CD8-positive, alpha-beta memory T cell (primary cell): ENCODE data around the gene GGT6. TPM values are rescaled to one million over a fixed set of nuclear protein-coding genes. Genes with fewer than 3 reads are reported as not detected.

Source experiments
- CTCF ChIA-PET: fragments of 350-600 bp; sonication (Branson Sonifier 250); formaldehyde crosslinking; loops from one replicate; lab custom pipeline; 2021; ENCODE audit warnings: antibody characterized with exemption; lab: Charles Lee
- POLR2A ChIA-PET: fragments of 350-600 bp; sonication (Branson Sonifier 250); formaldehyde crosslinking; loops from one replicate; lab custom pipeline; 2021; ENCODE audit warnings: antibody characterized with exemption; lab: Charles Lee
- DNase-seq, 5 donors: peaks; one replicate each; pipeline versions ENCODE4 v3.0.0 to v3.0.0-alpha.2; 2020 to 2022; ENCODE audit warnings: mixed read lengths in 1 of 5
- H3K27ac ChIP-seq: one replicate; pipeline ENCODE4 v1.7.0; 2013; ENCODE audit warnings: low read depth, mild to moderate bottlenecking, low read length, moderate library complexity
- H3K27me3 ChIP-seq: 2 replicates; pipeline ENCODE4 v1.7.0; 2013; ENCODE audit warnings: low read length, mild to moderate bottlenecking; ENCODE audit not compliant: insufficient read depth, poor library complexity, severe bottlenecking
- H3K36me3 ChIP-seq: 2 replicates; pipeline ENCODE4 v1.7.0; 2013; ENCODE audit warnings: mild to moderate bottlenecking, low read length, moderate library complexity; ENCODE audit not compliant: insufficient read depth
- H3K4me1 ChIP-seq: 2 replicates; pipeline ENCODE4 v1.7.0; 2013; ENCODE audit warnings: mild to moderate bottlenecking, low read length, moderate library complexity; ENCODE audit not compliant: insufficient read depth
- H3K4me3 ChIP-seq: 2 replicates; pipeline ENCODE4 v1.7.0; 2013; ENCODE audit warnings: mild to moderate bottlenecking, low read length
- H3K9me3 ChIP-seq: 2 replicates; pipeline ENCODE4 v1.7.0; 2013; ENCODE audit warnings: mild to moderate bottlenecking, low read length
- H3K27ac Mint-ChIP-seq, 8 donors: one replicate each; pipeline ENCODE4 v1.8.0; 2020 to 2021; ENCODE audit warnings: mixed read lengths in 8 of 8, mild to moderate bottlenecking in 6 of 8, inconsistent platforms in 3 of 8, moderate library complexity in 3 of 8
- H3K27me3 Mint-ChIP-seq, 2 donors: one replicate each; pipeline ENCODE4 v1.8.0; 2020 to 2021; ENCODE audit warnings: mixed read lengths in 2 of 2, mild to moderate bottlenecking in 1 of 2, moderate library complexity in 1 of 2
- H3K36me3 Mint-ChIP-seq, 3 donors: one replicate each; pipeline ENCODE4 v1.8.0; 2020 to 2021; ENCODE audit warnings: mixed read lengths in 3 of 3, inconsistent platforms in 1 of 3, mild to moderate bottlenecking in 1 of 3
- H3K4me1 Mint-ChIP-seq, 3 donors: one replicate each; pipeline ENCODE4 v1.8.0; 2020 to 2021; ENCODE audit warnings: mixed read lengths in 3 of 3, inconsistent platforms in 1 of 3, mild to moderate bottlenecking in 1 of 3
- H3K4me3 Mint-ChIP-seq, 7 donors: one replicate each; pipeline ENCODE4 v1.8.0; 2020 to 2021; ENCODE audit warnings: mixed read lengths in 7 of 7, mild to moderate bottlenecking in 6 of 7, moderate library complexity in 4 of 7, inconsistent platforms in 2 of 7
- H3K9me3 Mint-ChIP-seq, 5 donors: one replicate each; pipeline ENCODE4 v1.8.0; 2020 to 2022; ENCODE audit warnings: mixed read lengths in 5 of 5, mild to moderate bottlenecking in 3 of 5, moderate library complexity in 2 of 5, inconsistent platforms in 1 of 5
- polyA plus RNA-seq: library from polyadenylated mRNA; unstranded; fragments of 300-500 nt; fragmentation: Illumina TruSeq; gene quantifications from one replicate; pipeline ENCODE4 v1.2.3, GENCODE V29; 2021
- total RNA-seq, 2 experiments: library from RNA; stranded (reverse); gene quantifications; one replicate each; pipeline ENCODE4 v1.2.3, GENCODE V29; 2021

The GGT6 gene
- total and polyA plus RNA-seq, 3 experiments from 2014 or later = not detected

GRCh38 chr17:4553669-4554068, 6.7 kb downstream of the GGT6 start:
- POLR2A ChIA-PET = no interaction called here
- H3K36me3 Mint-ChIP-seq = peaks cover 0 to 58% (median 3%) of the 10 kb centered on the region in 3 donors

GRCh38 chr17:4551796-4552525, 8.4 kb downstream of the GGT6 start:
- Mint-ChIP-seq H3K4me1 (peaks cover 27 to 32% (median 30%) of the 10 kb centered on the region in 3 donors), H3K4me3 (peak overlapping the region in 2 of 7 donors; percentile 15 to 54), H3K27me3 (no peaks in the 10 kb centered on the region), H3K9me3 (no peaks in the 10 kb centered on the region), H3K27ac (no peak overlapping the region), H3K36me3 (peaks cover 0 to 73% (median 3%) of the 10 kb centered on the region in 3 donors)
- ChIA-PET POLR2A (no interaction called here), CTCF (interaction anchor here (1.4 kb wide), 1 partner anchor 15 kb away, joined by 4 read pairs; no protein-coding TSS in a partner anchor)
- Histone ChIP-seq H3K27me3 (no peaks in the 10 kb centered on the region), H3K4me3 (no peak overlapping the region), H3K4me1 (peaks cover 21% of the 10 kb centered on the region), H3K36me3 (peaks cover 45% of the 10 kb centered on the region), H3K27ac (no peak overlapping the region), H3K9me3 (no peaks in the 10 kb centered on the region)
- no peak for DNase-seq

More at GRCh38 chr17:4553669-4554068, 6.7 kb downstream of the GGT6 start:
- Mint-ChIP-seq H3K4me3 (peak overlapping the region in 6 of 7 donors; percentile 94 to 97 (median 96)), H3K27ac (peak overlapping the region in 1 of 8 donors; percentile 50), H3K27me3 (no peaks in the 10 kb centered on the region), H3K9me3 (no peaks in the 10 kb centered on the region), H3K4me1 (peaks cover 27 to 32% (median 30%) of the 10 kb centered on the region in 3 donors)
- H3K4me1 ChIP-seq = peaks cover 21% of the 10 kb centered on the region
- H3K4me3 ChIP-seq = peak overlapping the region; percentile 75
- H3K27me3 ChIP-seq = no peaks in the 10 kb centered on the region
- H3K27ac ChIP-seq = no peak overlapping the region
- CTCF ChIA-PET = interaction anchor here (1.4 to 2.5 kb wide), 2 partner anchors 13 kb away, joined by 4 to 14 read pairs; no protein-coding TSS in a partner anchor
- DNase-seq = no peak
- H3K9me3 ChIP-seq = no peaks in the 10 kb centered on the region
- H3K36me3 ChIP-seq = peaks cover 30% of the 10 kb centered on the region

- Mint-ChIP-seq H3K4me3 (no peak overlapping the region), H3K36me3 (peaks cover 0 to 80% (median 3%) of the 10 kb centered on the region in 3 donors), H3K27me3 (no peaks in the 10 kb centered on the region), H3K9me3 (no peaks in the 10 kb centered on the region), H3K27ac (peak overlapping the region in 1 of 8 donors; percentile 47), H3K4me1 (peaks cover 25 to 31% (median 28%) of the 10 kb centered on the region in 3 donors)
- H3K36me3 ChIP-seq = peaks cover 51% of the 10 kb centered on the region
- H3K4me3 ChIP-seq = no peak overlapping the region
- H3K9me3 ChIP-seq = no peaks in the 10 kb centered on the region
- peaks cover 19% of the 10 kb centered on the region for H3K4me1 ChIP-seq
- POLR2A ChIA-PET = no interaction called here
- DNase-seq = no peak
- no peaks in the 10 kb centered on the region for H3K27me3 ChIP-seq
- H3K27ac ChIP-seq = no peak overlapping the region
- CTCF ChIA-PET = interaction anchor here (0.9 kb wide), 1 partner anchor 42 kb away, joined by 3 read pairs; no protein-coding TSS in a partner anchor
These were observed 9.2 kb downstream of the GGT6 start for GRCh38 chr17:4551141-4551540.

GRCh38 chr17:4550534-4551039, 9.8 kb downstream of the GGT6 start:
- H3K27me3 ChIP-seq = no peaks in the 10 kb centered on the region
- no peak overlapping the region for H3K27ac Mint-ChIP-seq
- H3K4me3 Mint-ChIP-seq = no peak overlapping the region
- no peaks in the 10 kb centered on the region for H3K9me3 ChIP-seq
- DNase-seq = no peak
- H3K4me1 Mint-ChIP-seq = peaks cover 20 to 25% (median 22%) of the 10 kb centered on the region in 3 donors
- H3K27ac ChIP-seq = no peak overlapping the region
- CTCF ChIA-PET = interaction anchor here (0.9 to 2.5 kb wide), 2 partner anchors 14 to 41 kb away, joined by 3 to 8 read pairs; no protein-coding TSS in a partner anchor
- POLR2A ChIA-PET = interaction anchor here (0.5 kb wide), 1 partner anchor 100 kb away, joined by 3 read pairs; no protein-coding TSS in a partner anchor
- no peaks in the 10 kb centered on the region for H3K27me3 Mint-ChIP-seq
- no peaks in the 10 kb centered on the region for H3K9me3 Mint-ChIP-seq
- H3K4me1 ChIP-seq = peaks cover 15% of the 10 kb centered on the region
- peaks cover 51% of the 10 kb centered on the region for H3K36me3 ChIP-seq
- H3K36me3 Mint-ChIP-seq = peaks cover 0 to 85% (median 3%) of the 10 kb centered on the region in 3 donors
- H3K4me3 ChIP-seq = no peak overlapping the region

- Histone ChIP-seq H3K9me3 (no peaks in the 10 kb centered on the region), H3K4me3 (no peak overlapping the region), H3K4me1 (peaks cover 15% of the 10 kb centered on the region), H3K27ac (no peak overlapping the region), H3K36me3 (peaks cover 51% of the 10 kb centered on the region), H3K27me3 (no peaks in the 10 kb centered on the region)
- Mint-ChIP-seq H3K4me1 (peaks cover 13 to 19% (median 16%) of the 10 kb centered on the region in 3 donors), H3K27ac (no peak overlapping the region), H3K27me3 (no peaks in the 10 kb centered on the region), H3K4me3 (no peak overlapping the region), H3K36me3 (peaks cover 0 to 83% (median 3%) of the 10 kb centered on the region in 3 donors), H3K9me3 (no peaks in the 10 kb centered on the region)
- POLR2A ChIA-PET = interaction anchor here (0.5 to 0.7 kb wide), 2 partner anchors 101 to 867 kb away, joined by 3 to 5 read pairs; no protein-coding TSS in a partner anchor
- DNase-seq = no peak
- CTCF ChIA-PET = interaction anchor here (0.9 to 2.5 kb wide), 2 partner anchors 15 to 41 kb away, joined by 3 to 8 read pairs; no protein-coding TSS in a partner anchor
These were observed 10.4 kb downstream of the GGT6 start for GRCh38 chr17:4549781-4550533.

- DNase-seq = no peak
- Mint-ChIP-seq H3K4me1 (peaks cover 5 to 9% (median 6%) of the 10 kb centered on the region in 3 donors), H3K27ac (no peak overlapping the region), H3K4me3 (no peak overlapping the region), H3K36me3 (peaks cover 0 to 80% (median 3%) of the 10 kb centered on the region in 3 donors), H3K9me3 (no peaks in the 10 kb centered on the region), H3K27me3 (no peaks in the 10 kb centered on the region)
- Histone ChIP-seq H3K36me3 (peaks cover 51% of the 10 kb centered on the region), H3K4me1 (peaks cover 7% of the 10 kb centered on the region), H3K4me3 (no peak overlapping the region), H3K9me3 (no peaks in the 10 kb centered on the region), H3K27me3 (no peaks in the 10 kb centered on the region), H3K27ac (no peak overlapping the region)
- CTCF ChIA-PET = interaction anchor here (2.5 kb wide), 1 partner anchor 16 kb away, joined by 8 read pairs; no protein-coding TSS in a partner anchor
- POLR2A ChIA-PET = interaction anchor here (0.7 kb wide), 1 partner anchor 868 kb away, joined by 5 read pairs; no protein-coding TSS in a partner anchor
These were observed 11.5 kb downstream of the GGT6 start for GRCh38 chr17:4548721-4549531.

GRCh38 chr17:4548061-4548461, 12.3 kb downstream of the GGT6 start:
- H3K36me3 ChIP-seq = peaks cover 47% of the 10 kb centered on the region
- no peaks in the 10 kb centered on the region for H3K27me3 Mint-ChIP-seq
- H3K27ac ChIP-seq = no peak overlapping the region
- no peaks in the 10 kb centered on the region for H3K27me3 ChIP-seq
- no peaks in the 10 kb centered on the region for H3K4me1 ChIP-seq
- no peak overlapping the region for H3K4me3 ChIP-seq
- no peak overlapping the region for H3K27ac Mint-ChIP-seq
- H3K9me3 ChIP-seq = no peaks in the 10 kb centered on the region
- H3K4me1 Mint-ChIP-seq = peaks cover 0 to 3% (median 0%) of the 10 kb centered on the region in 3 donors
- no peaks in the 10 kb centered on the region for H3K9me3 Mint-ChIP-seq
- POLR2A ChIA-PET = no interaction called here
- H3K4me3 Mint-ChIP-seq = no peak overlapping the region
- no peak for DNase-seq
- CTCF ChIA-PET = no interaction called here
- H3K36me3 Mint-ChIP-seq = peaks cover 0 to 84% (median 3%) of the 10 kb centered on the region in 3 donors
